GM23248 (cell line): ENCODE measurements around the gene CLEC6A. TPM values are rescaled to one million over a fixed set of nuclear protein-coding genes. Genes with fewer than 3 reads are reported as not detected.

Source experiments
- DNase-seq: peaks from one replicate; pipeline ENCODE4 v3.0.0-alpha.2; 2015
- H2AFZ ChIP-seq: fragments of 200-600 bp; sonication (generic); 2 replicates; pipeline ENCODE4 v1.6.1; 2016; ENCODE audit warnings: antibody characterized with exemption
- H3F3A ChIP-seq: fragments of 200-600 bp; sonication (generic); 2 replicates; pipeline ENCODE4 v1.6.1; 2016; ENCODE audit warnings: mild to moderate bottlenecking, antibody characterized with exemption, mixed run types; ENCODE audit not compliant: insufficient read depth
- H3K27ac ChIP-seq: fragments of 200-600 bp; sonication (generic); 2 replicates; pipeline ENCODE4 v1.5.1; 2016; ENCODE audit warnings: mild to moderate bottlenecking
- H3K27me3 ChIP-seq: fragments of 200-600 bp; sonication (generic); replicated peaks from 2 replicates; pipeline ENCODE4 v1.6.1; 2016; ENCODE audit warnings: mild to moderate bottlenecking; ENCODE audit not compliant: insufficient read depth
- H3K36me3 ChIP-seq: fragments of 200-600 bp; sonication (generic); 2 replicates; pipeline ENCODE4 v1.6.1; 2016; ENCODE audit warnings: low read depth, mild to moderate bottlenecking
- H3K4me1 ChIP-seq: fragments of 200-600 bp; sonication (generic); 2 replicates; pipeline ENCODE4 v1.6.1; 2016; ENCODE audit warnings: mild to moderate bottlenecking; ENCODE audit not compliant: insufficient read depth
- H3K4me2 ChIP-seq: fragments of 200-600 bp; sonication (generic); one replicate; pipeline ENCODE4 v1.6.1; 2016; ENCODE audit warnings: mild to moderate bottlenecking; ENCODE audit not compliant: unreplicated experiment
- H3K4me3 ChIP-seq: fragments of 200-600 bp; sonication (generic); 2 replicates; pipeline ENCODE4 v1.5.1; 2016; ENCODE audit warnings: mild to moderate bottlenecking
- H3K79me2 ChIP-seq: fragments of 200-600 bp; sonication (generic); 2 replicates; pipeline ENCODE4 v1.6.1; 2016; ENCODE audit warnings: mild to moderate bottlenecking; ENCODE audit not compliant: insufficient read depth
- H3K9ac ChIP-seq: fragments of 200-600 bp; sonication (generic); 2 replicates; pipeline ENCODE4 v1.6.1; 2016; ENCODE audit warnings: mild to moderate bottlenecking
- H3K9me2 ChIP-seq: fragments of 200-600 bp; sonication (generic); 2 replicates; pipeline ENCODE4 v1.6.1; 2016; ENCODE audit warnings: mixed run types, mild to moderate bottlenecking, moderate library complexity; ENCODE audit not compliant: insufficient read depth
- H3K9me3 ChIP-seq: fragments of 200-600 bp; sonication (generic); one replicate; pipeline ENCODE4 v1.6.1; 2017; ENCODE audit warnings: low read depth
- H4K20me1 ChIP-seq: fragments of 200-600 bp; sonication (generic); 2 replicates; pipeline ENCODE4 v1.6.0; 2016; ENCODE audit not compliant: insufficient read depth
- EZH2 ChIP-seq: fragments of 200-600 bp; sonication (generic); IDR thresholded peaks from 2 replicates; pipeline ENCODE4 v1.6.1; 2018; ENCODE audit warnings: antibody characterized with exemption, mild to moderate bottlenecking; ENCODE audit not compliant: insufficient read depth, poor library complexity, severe bottlenecking
- EZH2phosphoT487 ChIP-seq: fragments of 200-600 bp; sonication (generic); IDR thresholded peaks from 2 replicates; pipeline ENCODE4 v1.6.1; 2018; ENCODE audit warnings: antibody characterized with exemption, moderate library complexity, mild to moderate bottlenecking, low read depth; ENCODE audit not compliant: insufficient read depth
- WGBS, 2 experiments: methylation state at CpG; one replicate each; pipeline ENCODE4 v1.1.6; 2015 to 2017; ENCODE audit warnings: low lambda C conversion rate in 2 of 2, low coverage in 1 of 2; ENCODE audit errors: missing lambda C conversion rate in 2 of 2; 5-methylcytosine and 5-hydroxymethylcytosine counted together
- in situ Hi-C: fragments of 300-500 bp; cut with MboI; formaldehyde crosslinking; loops from 2 replicates; pipeline ENCODE4 v1.15.0; 2020
- polyA plus RNA-seq: library from polyadenylated mRNA; unstranded; fragments of >200 nt; fragmentation: Nextera tagmentation; extraction: Ambion mirVana; gene quantifications from 2 replicates; pipeline ENCODE4 v1.2.1, GENCODE V29; 2016
- total RNA-seq: library from RNA; depleted of rRNA; stranded (reverse); fragments of >200 nt; shearing (Covaris generic); gene quantifications from 2 replicates; pipeline ENCODE4 v1.2.3, GENCODE V29; 2014

CLEC6A gene
- total and polyA plus RNA-seq, 2 experiments from 2014 or later, result not detected

GRCh38 chr12:8499616-8500015, 43.9 kb downstream of the CLEC6A start:
- in situ Hi-C loops, result no loop called here
- H3K9me3 ChIP-seq, result no peaks in the 10 kb centered on the region
- H3K27me3 ChIP-seq, result peaks cover 6% of the 10 kb centered on the region; the same call in 1 of the 2 replicates
- H3K9ac ChIP-seq, result no peak overlapping the region
- TF ChIP-seq EZH2, result no peak
- no peak for TF ChIP-seq EZH2phosphoT487
- no peak for DNase-seq
- H4K20me1 ChIP-seq, result no peaks in the 10 kb centered on the region
- H3K79me2 ChIP-seq, result no peaks in the 10 kb centered on the region
- no peaks in the 10 kb centered on the region for H3F3A ChIP-seq
- 2% methylated on average over 4 of the region's 4 CpGs for WGBS, 2 experiments
- H3K4me2 ChIP-seq, result no peak overlapping the region
- H3K36me3 ChIP-seq, result no peaks in the 10 kb centered on the region
- no peaks in the 10 kb centered on the region for H3K9me2 ChIP-seq
- no peak overlapping the region for H3K27ac ChIP-seq
- H3K4me1 ChIP-seq, result no peaks in the 10 kb centered on the region
- H3K4me3 ChIP-seq, result no peak overlapping the region
- no peak overlapping the region for H2AFZ ChIP-seq

GRCh38 chr12:8501720-8502119, 46.0 kb downstream of the CLEC6A start:
- in situ Hi-C loops, result no loop called here
- H3K4me3 ChIP-seq, result no peak overlapping the region
- H3F3A ChIP-seq, result no peaks in the 10 kb centered on the region
- no peak for DNase-seq
- peaks cover 6% of the 10 kb centered on the region; the same call in 1 of the 2 replicates for H3K27me3 ChIP-seq
- H3K27ac ChIP-seq, result no peak overlapping the region
- no peak overlapping the region for H3K4me2 ChIP-seq
- H3K36me3 ChIP-seq, result no peaks in the 10 kb centered on the region
- H3K79me2 ChIP-seq, result no peaks in the 10 kb centered on the region
- TF ChIP-seq EZH2phosphoT487, result no peak
- TF ChIP-seq EZH2, result no peak
- H3K9me2 ChIP-seq, result no peaks in the 10 kb centered on the region
- H3K9me3 ChIP-seq, result no peaks in the 10 kb centered on the region
- no peaks in the 10 kb centered on the region for H3K4me1 ChIP-seq
- H2AFZ ChIP-seq, result no peak overlapping the region
- H4K20me1 ChIP-seq, result no peaks in the 10 kb centered on the region
- H3K9ac ChIP-seq, result no peak overlapping the region
- 59 to 60% methylated on average over 3 of the region's 3 CpGs for WGBS, 2 experiments

- Histone ChIP-seq H3K27ac (no peak overlapping the region), H3K36me3 (no peaks in the 10 kb centered on the region), H3F3A (no peaks in the 10 kb centered on the region), H3K79me2 (no peaks in the 10 kb centered on the region), H2AFZ (no peak overlapping the region), H3K9me3 (no peaks in the 10 kb centered on the region), H3K4me3 (no peak overlapping the region), H3K9me2 (no peaks in the 10 kb centered on the region), H3K9ac (no peak overlapping the region), H3K4me2 (no peak overlapping the region), H3K27me3 (peaks cover 3% of the 10 kb centered on the region; the same call in 1 of the 2 replicates), H3K4me1 (no peaks in the 10 kb centered on the region), H4K20me1 (no peaks in the 10 kb centered on the region)
- 82 to 83% methylated on average over 1 of the region's 1 CpG for WGBS, 2 experiments
- in situ Hi-C loops, result no loop called here
- TF ChIP-seq EZH2phosphoT487, result no peak
- TF ChIP-seq EZH2, result no peak
- no peak for DNase-seq
These were observed 48.6 kb downstream of the CLEC6A start for GRCh38 chr12:8504351-8504750.

GRCh38 chr12:8507596-8507995, 51.8 kb downstream of the CLEC6A start:
- Histone ChIP-seq H3K9me3 (no peaks in the 10 kb centered on the region), H4K20me1 (no peaks in the 10 kb centered on the region), H3F3A (no peaks in the 10 kb centered on the region), H3K9me2 (no peaks in the 10 kb centered on the region), H3K4me1 (no peaks in the 10 kb centered on the region), H3K79me2 (no peaks in the 10 kb centered on the region), H3K4me2 (no peak overlapping the region), H2AFZ (no peak overlapping the region), H3K4me3 (no peak overlapping the region), H3K36me3 (no peaks in the 10 kb centered on the region), H3K27ac (no peak overlapping the region), H3K27me3 (peaks cover 4% of the 10 kb centered on the region; the same call in 1 of the 2 replicates), H3K9ac (no peak overlapping the region)
- WGBS, 2 experiments, result 49 to 52% methylated on average over 3 of the region's 3 CpGs
- in situ Hi-C loops, result no loop called here
- DNase-seq, result no peak
- TF ChIP-seq EZH2 (no peak), EZH2phosphoT487 (no peak)

- WGBS, 2 experiments, result 24 to 38% methylated on average over 3 of the region's 3 CpGs
- in situ Hi-C loops, result no loop called here
- H3K4me3 ChIP-seq, result no peak overlapping the region
- no peak overlapping the region for H3K9ac ChIP-seq
- H4K20me1 ChIP-seq, result no peaks in the 10 kb centered on the region
- H2AFZ ChIP-seq, result no peak overlapping the region
- no peak overlapping the region for H3K4me2 ChIP-seq
- no peaks in the 10 kb centered on the region for H3K36me3 ChIP-seq
- H3K79me2 ChIP-seq, result no peaks in the 10 kb centered on the region
- DNase-seq, result no peak
- no peaks in the 10 kb centered on the region for H3F3A ChIP-seq
- H3K4me1 ChIP-seq, result no peaks in the 10 kb centered on the region
- no peak overlapping the region for H3K27ac ChIP-seq
- H3K27me3 ChIP-seq, result peaks cover 7% of the 10 kb centered on the region; the same call in 1 of the 2 replicates
- no peaks in the 10 kb centered on the region for H3K9me3 ChIP-seq
- TF ChIP-seq EZH2phosphoT487 (no peak), EZH2 (no peak)
- H3K9me2 ChIP-seq, result no peaks in the 10 kb centered on the region
These were observed 52.5 kb downstream of the CLEC6A start for GRCh38 chr12:8508223-8508622.
